K562 (cell line): ENCODE data around the gene ORC5. TPM values are rescaled to one million over a fixed set of nuclear protein-coding genes. Genes with fewer than 3 reads are reported as not detected.

ENCODE experiments used
- ATF3 ChIP-seq, 2 experiments: fragments of 450-650 bp in 1 of 2; sonication (generic) in 1 of 2; formaldehyde crosslinking in 1 of 2; IDR thresholded peaks in 1 of 2; conservative IDR thresholded peaks in 1 of 2; 2 replicates each; pipeline versions ENCODE4 v1.6.1 to v1.8.1; 2016 to 2023; ENCODE audit warnings: mild to moderate bottlenecking in 2 of 2, moderate library complexity in 2 of 2, inconsistent platforms in 1 of 2, missing genetic modification reagents in 1 of 2
- CEBPG ChIP-seq, 3 experiments: fragments of 200-800 bp in 1 of 3; sonication (Bioruptor generic) in 1 of 3; sonication (generic) in 1 of 3; formaldehyde crosslinking in 1 of 3; IDR thresholded peaks in 2 of 3; conservative IDR thresholded peaks in 1 of 3; 2 replicates each; pipeline versions ENCODE4 v1.6.1 to v1.8.0; 2016 to 2022; ENCODE audit warnings: missing compliant biosample characterization in 2 of 3, missing genetic modification characterization in 2 of 3, mild to moderate bottlenecking in 1 of 3, missing genetic modification reagents in 1 of 3
- DDX20 ChIP-seq: fragments of 450-650 bp; IDR thresholded peaks from 2 replicates; pipeline ENCODE4 v1.6.1; 2016; ENCODE audit warnings: missing genetic modification characterization, low read depth, mild to moderate bottlenecking, missing compliant biosample characterization, moderate library complexity
- E4F1 ChIP-seq: fragments of 250-450 bp; sonication (Bioruptor Pico); IDR thresholded peaks from 2 replicates; pipeline ENCODE4 v1.5.0; 2021; ENCODE audit warnings: mild to moderate bottlenecking, borderline replicate concordance
- IRF1 ChIP-seq: sonication (generic); formaldehyde crosslinking; IDR thresholded peaks from 2 replicates; pipeline ENCODE4 v1.8.0; 2022; ENCODE audit warnings: missing genetic modification reagents, mild to moderate bottlenecking, borderline replicate concordance
- KDM2B ChIP-seq: fragments of 250-450 bp; sonication (Bioruptor Pico); IDR thresholded peaks from 2 replicates; pipeline ENCODE4 v1.8.0; 2021; ENCODE audit warnings: mild to moderate bottlenecking, moderate library complexity
- MTA1 ChIP-seq: fragments of 450-650 bp; IDR thresholded peaks from 2 replicates; pipeline ENCODE4 v1.6.1; 2017; ENCODE audit warnings: borderline replicate concordance
- MTF1 ChIP-seq: fragments of 250-450 bp; sonication (Bioruptor Pico); IDR thresholded peaks from 2 replicates; pipeline ENCODE4 v1.9.0; 2021; ENCODE audit warnings: moderate library complexity, mild to moderate bottlenecking, inconsistent platforms, borderline replicate concordance
- NEUROD1 ChIP-seq: fragments of 150-350 bp; IDR thresholded peaks from 2 replicates; pipeline ENCODE4 v1.6.1; 2014; ENCODE audit warnings: borderline replicate concordance, low read length, low read depth; ENCODE audit not compliant: partially characterized antibody
- NFIX ChIP-seq: fragments of 250-450 bp; sonication (Bioruptor Pico); IDR thresholded peaks from 2 replicates; pipeline ENCODE4 v1.4.0; 2020; ENCODE audit warnings: low read depth, mild to moderate bottlenecking, moderate library complexity
- SLC30A9 ChIP-seq: fragments of 250-450 bp; sonication (Bioruptor Pico); IDR thresholded peaks from 2 replicates; pipeline ENCODE4 v1.8.0; 2022; ENCODE audit warnings: mild to moderate bottlenecking, moderate library complexity
- ZNF124 ChIP-seq: sonication (generic); formaldehyde crosslinking; IDR thresholded peaks from 2 replicates; pipeline ENCODE4 v1.8.1; 2022; ENCODE audit warnings: missing genetic modification reagents
- ZNF408 ChIP-seq: fragments of 250-450 bp; sonication (Bioruptor Pico); IDR thresholded peaks from 2 replicates; pipeline ENCODE4 v1.4.0; 2020; ENCODE audit warnings: low read depth, mild to moderate bottlenecking, moderate library complexity
- polyA plus RNA-seq, 8 experiments: library from polyadenylated mRNA; depleted of rRNA in 4 of 8; stranded (reverse) in 5 of 8; unstranded in 3 of 8; fragments of >200 nt; fragmentation: Nextera tagmentation in 2 of 8; fragmentation: Illumina TruSeq in 1 of 8; extraction: Ambion mirVana in 2 of 8; extraction: Trizol in 1 of 8; gene quantifications; 2 replicates each; pipeline versions ENCODE4 v1.2.1 to v1.2.3, GENCODE V29; 2011 to 2014; ENCODE audit warnings: inconsistent platforms in 1 of 8, missing spikeins in 1 of 8
- total RNA-seq, 7 experiments: library from RNA; depleted of rRNA in 6 of 7; stranded (reverse); fragments of >200 nt in 6 of 7; fragmentation: Illumina TruSeq in 2 of 7; extraction: Trizol in 2 of 7; gene quantifications; 2 replicates each; pipeline versions ENCODE4 v1.2.1 to v1.2.3, GENCODE V29; 2011 to 2021; ENCODE audit warnings: low replicate concordance in 1 of 7
- TF ChIP-seq, protein P1 (sequence below), 2 experiments: fragments of 450-650 bp; IDR thresholded peaks; 2 replicates each; pipeline ENCODE4 v1.6.1; 2016
- TF ChIP-seq, protein P2 (sequence below): fragments of 450-650 bp; IDR thresholded peaks from 2 replicates; pipeline ENCODE4 v1.6.1; 2017; ENCODE audit warnings: antibody characterized with exemption, mild to moderate bottlenecking

Gene ORC5
- total and polyA plus RNA-seq, 9 of the 15 experiments (the other 6 are each of a cell fraction or from before 2014, with no cell fraction given), result 29.8 to 136 (median 54.8) TPM

GRCh38 chr7:104207731-104208420, at the start of gene ORC5 (continued):
- TF ChIP-seq NEUROD1 (peak; percentile 49), MTA1 (no peak), KDM2B (CRISPR knock-in tag) (no peak), E4F1 (CRISPR knock-in tag) (no peak), ZNF124 (CRISPR knock-in tag) (no peak), ATF3 (IDR thresholded peaks at IDR 0.05) (no peak), ATF3 (CRISPR knock-in tag; conservative IDR thresholded peaks at IDR 0.05) (no peak), IRF1 (CRISPR knock-in tag) (no peak), MTF1 (CRISPR knock-in tag) (no peak), CEBPG (CRISPR knock-in tag; IDR thresholded peaks at IDR 0.05) (peak; percentile 41; the same call in 1 of the 2 replicates), CEBPG (tag; conservative IDR thresholded peaks at IDR 0.05 in 1 of 2, IDR thresholded peaks at IDR 0.05 in 1 of 2) (peak in 1 of 2 experiments; percentile 61; a peak in 2 of 4 replicates), SLC30A9 (CRISPR knock-in tag) (no peak), NFIX (no peak), DDX20 (tag) (no peak), ZNF408 (CRISPR knock-in tag) (no peak)
- TF ChIP-seq, protein P1, sequence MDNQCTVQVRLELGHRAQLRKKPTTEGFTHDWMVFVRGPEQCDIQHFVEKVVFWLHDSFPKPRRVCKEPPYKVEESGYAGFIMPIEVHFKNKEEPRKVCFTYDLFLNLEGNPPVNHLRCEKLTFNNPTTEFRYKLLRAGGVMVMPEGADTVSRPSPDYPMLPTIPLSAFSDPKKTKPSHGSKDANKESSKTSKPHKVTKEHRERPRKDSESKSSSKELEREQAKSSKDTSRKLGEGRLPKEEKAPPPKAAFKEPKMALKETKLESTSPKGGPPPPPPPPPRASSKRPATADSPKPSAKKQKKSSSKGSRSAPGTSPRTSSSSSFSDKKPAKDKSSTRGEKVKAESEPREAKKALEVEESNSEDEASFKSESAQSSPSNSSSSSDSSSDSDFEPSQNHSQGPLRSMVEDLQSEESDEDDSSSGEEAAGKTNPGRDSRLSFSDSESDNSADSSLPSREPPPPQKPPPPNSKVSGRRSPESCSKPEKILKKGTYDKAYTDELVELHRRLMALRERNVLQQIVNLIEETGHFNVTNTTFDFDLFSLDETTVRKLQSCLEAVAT (IDR thresholded peaks at IDR 0.05), result no peak
- TF ChIP-seq, protein P2, sequence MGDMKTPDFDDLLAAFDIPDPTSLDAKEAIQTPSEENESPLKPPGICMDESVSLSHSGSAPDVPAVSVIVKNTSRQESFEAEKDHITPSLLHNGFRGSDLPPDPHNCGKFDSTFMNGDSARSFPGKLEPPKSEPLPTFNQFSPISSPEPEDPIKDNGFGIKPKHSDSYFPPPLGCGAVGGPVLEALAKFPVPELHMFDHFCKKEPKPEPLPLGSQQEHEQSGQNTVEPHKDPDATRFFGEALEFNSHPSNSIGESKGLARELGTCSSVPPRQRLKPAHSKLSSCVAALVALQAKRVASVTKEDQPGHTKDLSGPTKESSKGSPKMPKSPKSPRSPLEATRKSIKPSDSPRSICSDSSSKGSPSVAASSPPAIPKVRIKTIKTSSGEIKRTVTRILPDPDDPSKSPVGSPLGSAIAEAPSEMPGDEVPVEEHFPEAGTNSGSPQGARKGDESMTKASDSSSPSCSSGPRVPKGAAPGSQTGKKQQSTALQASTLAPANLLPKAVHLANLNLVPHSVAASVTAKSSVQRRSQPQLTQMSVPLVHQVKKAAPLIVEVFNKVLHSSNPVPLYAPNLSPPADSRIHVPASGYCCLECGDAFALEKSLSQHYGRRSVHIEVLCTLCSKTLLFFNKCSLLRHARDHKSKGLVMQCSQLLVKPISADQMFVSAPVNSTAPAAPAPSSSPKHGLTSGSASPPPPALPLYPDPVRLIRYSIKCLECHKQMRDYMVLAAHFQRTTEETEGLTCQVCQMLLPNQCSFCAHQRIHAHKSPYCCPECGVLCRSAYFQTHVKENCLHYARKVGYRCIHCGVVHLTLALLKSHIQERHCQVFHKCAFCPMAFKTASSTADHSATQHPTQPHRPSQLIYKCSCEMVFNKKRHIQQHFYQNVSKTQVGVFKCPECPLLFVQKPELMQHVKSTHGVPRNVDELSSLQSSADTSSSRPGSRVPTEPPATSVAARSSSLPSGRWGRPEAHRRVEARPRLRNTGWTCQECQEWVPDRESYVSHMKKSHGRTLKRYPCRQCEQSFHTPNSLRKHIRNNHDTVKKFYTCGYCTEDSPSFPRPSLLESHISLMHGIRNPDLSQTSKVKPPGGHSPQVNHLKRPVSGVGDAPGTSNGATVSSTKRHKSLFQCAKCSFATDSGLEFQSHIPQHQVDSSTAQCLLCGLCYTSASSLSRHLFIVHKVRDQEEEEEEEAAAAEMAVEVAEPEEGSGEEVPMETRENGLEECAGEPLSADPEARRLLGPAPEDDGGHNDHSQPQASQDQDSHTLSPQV, result no peak
